Measurements from ENCODE around the gene SUPT6H. TPM values are rescaled to one million over a fixed set of nuclear protein-coding genes. Genes with fewer than 3 reads are reported as not detected.

SUPT6H gene
- polyA plus RNA-seq, 1 of the 3 experiments (the other 2 are of a cell fraction), result 26.9 TPM

- H3K9me2 ChIP-seq, result no peaks in the 10 kb centered on the region
- WGBS (ENCODE audit: low lambda C conversion rate), result 94% methylated on average over 9 of the region's 10 CpGs
- peaks cover 48% of the 10 kb centered on the region for H4K20me1 ChIP-seq (ENCODE audit: insufficient read depth)
- no peak overlapping the region for H3K4me2 ChIP-seq
- H3K27me3 ChIP-seq (ENCODE audit: insufficient read depth), result no peaks in the 10 kb centered on the region
- peaks cover 9 to 18% of the 10 kb centered on the region in 2 experiments; a peak in 3 of 4 replicates for H3K4me1 ChIP-seq (ENCODE audit: control insufficient read depth in 1 of 2, insufficient read depth in 2 of 2, low read depth in 1 of 2, low read length in 1 of 2)
- H3K79me2 ChIP-seq (ENCODE audit: insufficient read depth), result peaks cover 31% of the 10 kb centered on the region; the same call in 1 of the 2 replicates
- no peak overlapping the region for H3K4me3 ChIP-seq (ENCODE audit: low read depth in 2 of 2, low read length in 1 of 2)
- no peak overlapping the region for H3K27ac ChIP-seq (ENCODE audit: low read depth in 2 of 2, low read length in 1 of 2)
- H3K9ac ChIP-seq, result no peak overlapping the region
- TF ChIP-seq CTCF (IDR thresholded peaks at IDR 0.05) (no peak), CHD2 (IDR thresholded peaks at IDR 0.05; ENCODE audit: low read length, partially characterized antibody) (no peak), NRF1 (IDR thresholded peaks at IDR 0.05; ENCODE audit: low read depth, low read length) (no peak), REST (IDR thresholded peaks at IDR 0.05; ENCODE audit: low read depth, low read length) (no peak), IRF3 (IDR thresholded peaks at IDR 0.05; ENCODE audit: low read depth, low read length) (no peak), RCOR1 (IDR thresholded peaks at IDR 0.05; ENCODE audit: low read length) (no peak), NFIC (IDR thresholded peaks at IDR 0.05; ENCODE audit: borderline replicate concordance) (no peak), USF2 (IDR thresholded peaks at IDR 0.05; ENCODE audit: borderline replicate concordance, low read depth, low read length) (no peak), POLR2AphosphoS5 (IDR thresholded peaks at IDR 0.05; ENCODE audit: low read depth, low read length) (no peak), MEF2A (IDR thresholded peaks at IDR 0.05; ENCODE audit: borderline replicate concordance, low read depth) (no peak), MXI1 (IDR thresholded peaks at IDR 0.05; ENCODE audit: low read depth, low read length) (no peak)
- no peaks in the 10 kb centered on the region for H3K9me3 ChIP-seq
- H3F3A ChIP-seq (replicated peaks; ENCODE audit: insufficient read depth), result peaks cover 34% of the 10 kb centered on the region
- peaks cover 38 to 39% of the 10 kb centered on the region in 2 experiments for H3K36me3 ChIP-seq (replicated peaks in 1 of 2; ENCODE audit: control insufficient read depth in 1 of 2, insufficient read depth in 2 of 2, low read length in 1 of 2)
- H2AFZ ChIP-seq (ENCODE audit: low read depth), result no peak overlapping the region
- ChIA-PET POLR2A (interaction anchor here (0.6 to 2.2 kb wide), 2 partner anchors 25 to 145 kb away, joined by 5 to 11 read pairs; partner anchors contain the start of gene TLCD1), CTCF (interaction anchor here (0.6 to 20.4 kb wide), 11 partner anchors 11 to 201 kb away, joined by 3 to 612 read pairs (median 5); partner anchors contain the start of genes FLOT2, NEK8, RPL23A and TLCD1)
- DNase-seq, result no peak
Measured at GRCh38 chr17:28751600-28752366, 89.8 kb downstream of the SUPT6H start.

Small RNAs within 50 kb of the gene (small RNA-seq; reads per million reads assigned to genes)
- gene SNORD42A (0 reads per million in 7 experiments), gene SNORD42B (0 to 3.3 (median 1.1) reads per million in 7 experiments), gene SNORD4A (0 reads per million in 7 experiments), gene SNORD4B (0 reads per million in 7 experiments)

Other genes with a start within 250 kb of the SUPT6H start
- gene SLC13A2, start 188.6 kb upstream of the SUPT6H start, polyA plus RNA-seq (2012; rRNA removed), result not detected in 2 replicates
- not detected in 2 replicates for gene FOXN1, start 155.9 kb upstream of the SUPT6H start, polyA plus RNA-seq (2012; rRNA removed)
- gene UNC119, start 109.6 kb upstream of the SUPT6H start, polyA plus RNA-seq (2012; rRNA removed), result 89.9 and 106 TPM in 2 replicates
- 54.9 and 78.5 TPM in 2 replicates for gene PIGS, start 90.7 kb upstream of the SUPT6H start, polyA plus RNA-seq (2012; rRNA removed)
- gene ALDOC, start 85.3 kb upstream of the SUPT6H start, polyA plus RNA-seq (2012; rRNA removed), result 10.1 and 10.3 TPM in 2 replicates
- 36.5 and 42.3 TPM in 2 replicates for gene SPAG5, start 63.2 kb upstream of the SUPT6H start, polyA plus RNA-seq (2012; rRNA removed)
- 7.9 and 13.1 TPM in 2 replicates for gene RSKR, start 48.0 kb upstream of the SUPT6H start, polyA plus RNA-seq (2012; rRNA removed)
- 46.4 and 77.8 TPM in 2 replicates for gene BLTP2, start 17.0 kb upstream of the SUPT6H start, polyA plus RNA-seq (2012; rRNA removed)
- 108 and 114 TPM in 2 replicates for gene SDF2, start 299 bp upstream of the SUPT6H start, polyA plus RNA-seq (2012; rRNA removed)
- 6.4 and 7.1 TPM in 2 replicates for gene PROCA1, start 49.7 kb downstream of the SUPT6H start, polyA plus RNA-seq (2012; rRNA removed)
- 0.06 and 0.18 TPM in 2 replicates for gene RAB34, start 55.7 kb downstream of the SUPT6H start, polyA plus RNA-seq (2012; rRNA removed)
- 1,147 and 1,359 TPM in 2 replicates for gene RPL23A, start 57.8 kb downstream of the SUPT6H start, polyA plus RNA-seq (2012; rRNA removed)
- 18.3 and 21.6 TPM in 2 replicates for gene TLCD1, start 64.0 kb downstream of the SUPT6H start, polyA plus RNA-seq (2012; rRNA removed)
- gene NEK8, start 66.6 kb downstream of the SUPT6H start, polyA plus RNA-seq (2012; rRNA removed), result 6.0 and 11.0 TPM in 2 replicates
- 95.7 and 104 TPM in 2 replicates for gene TRAF4, start 81.8 kb downstream of the SUPT6H start, polyA plus RNA-seq (2012; rRNA removed)
- gene FAM222B, start 180.6 kb downstream of the SUPT6H start, polyA plus RNA-seq (2012; rRNA removed), result 5.8 and 9.0 TPM in 2 replicates
- gene ERAL1, start 192.8 kb downstream of the SUPT6H start, polyA plus RNA-seq (2012; rRNA removed), result 57.3 and 66.1 TPM in 2 replicates
- 89.8 and 105 TPM in 2 replicates for gene FLOT2, start 235.5 kb downstream of the SUPT6H start, polyA plus RNA-seq (2012; rRNA removed)
- gene DHRS13, start 240.9 kb downstream of the SUPT6H start, polyA plus RNA-seq (2012; rRNA removed), result 7.4 and 7.6 TPM in 2 replicates